Measurements from ENCODE around the gene HOATZ. TPM values are rescaled to one million over a fixed set of nuclear protein-coding genes. Genes with fewer than 3 reads are reported as not detected.

The HOATZ gene
- total and polyA plus RNA-seq, 2 of the 13 experiments (the other 11 are each of a cell fraction or from before 2014, with no cell fraction given): not detected

GRCh38 chr11:111514216-111515031 is at the start of gene HOATZ (continued):
- TF ChIP-seq FUBP1 (CRISPR knock-in tag; IDR thresholded peaks at IDR 0.05; ENCODE audit: borderline replicate concordance) (no peak), ZNF747 (CRISPR knock-in tag; IDR thresholded peaks at IDR 0.05; ENCODE audit: borderline replicate concordance) (no peak), ZNF512B (CRISPR knock-in tag; IDR thresholded peaks at IDR 0.05; ENCODE audit: borderline replicate concordance) (no peak), HNF1A (IDR thresholded peaks at IDR 0.05; ENCODE audit: low read depth) (no peak), HNF1A (CRISPR knock-in tag; IDR thresholded peaks at IDR 0.05; ENCODE audit: borderline replicate concordance) (no peak), ZNF263 (CRISPR knock-in tag; IDR thresholded peaks at IDR 0.05) (no peak), EHMT2 (IDR thresholded peaks at IDR 0.05; ENCODE audit: borderline replicate concordance, low read depth, low read length) (no peak), ZNF609 (CRISPR knock-in tag; IDR thresholded peaks at IDR 0.05; ENCODE audit: borderline replicate concordance) (no peak)
